GF-D8 (cell line): Measurements from ENCODE around the gene DCPS.
A peak's percentile ranks its signal among the peaks of the same experiment; 100 is the strongest.
"Not testable (repeated sequence)": the region's sequence is repeated elsewhere in the genome, so short reads cannot be mapped to it uniquely, and the experiment has no call there.

ENCODE experiments used
- DNase-seq: peaks from one replicate; lab custom pipeline; 2025; lab: John Stamatoyannopoulos, UW

The DCPS gene

DNA sequence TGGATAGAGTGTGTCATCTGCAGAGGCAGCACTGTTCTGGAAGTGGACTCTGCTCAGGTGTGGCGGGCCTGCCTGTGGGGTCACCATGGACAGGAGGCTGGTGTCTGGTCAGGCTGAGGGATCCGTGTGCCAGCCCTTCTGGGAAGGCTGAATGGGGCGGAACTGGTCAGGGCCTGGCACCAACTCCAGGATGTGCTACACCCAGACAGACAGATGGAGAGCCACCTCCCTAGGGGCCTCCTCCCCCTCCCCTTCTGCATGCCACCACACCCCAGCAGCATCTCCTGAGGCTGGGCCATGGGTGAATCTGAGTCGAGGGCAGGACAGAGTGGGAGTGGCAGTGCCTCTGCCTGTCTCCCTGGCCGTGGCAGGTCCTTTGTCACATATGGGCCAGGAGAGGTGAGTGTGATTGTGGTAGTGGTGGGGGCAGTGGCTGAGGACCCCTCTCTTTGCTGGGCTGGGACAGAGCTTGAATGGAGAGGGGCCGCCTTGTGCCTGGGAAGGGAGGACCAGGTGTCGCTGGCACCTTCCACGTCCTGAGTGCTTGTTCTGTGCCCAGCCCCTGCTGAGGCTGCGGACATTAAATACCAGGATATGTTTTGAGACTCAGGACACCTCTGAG, 80.7 kb downstream of the DCPS start:
- DNase-seq = no peak

DNA sequence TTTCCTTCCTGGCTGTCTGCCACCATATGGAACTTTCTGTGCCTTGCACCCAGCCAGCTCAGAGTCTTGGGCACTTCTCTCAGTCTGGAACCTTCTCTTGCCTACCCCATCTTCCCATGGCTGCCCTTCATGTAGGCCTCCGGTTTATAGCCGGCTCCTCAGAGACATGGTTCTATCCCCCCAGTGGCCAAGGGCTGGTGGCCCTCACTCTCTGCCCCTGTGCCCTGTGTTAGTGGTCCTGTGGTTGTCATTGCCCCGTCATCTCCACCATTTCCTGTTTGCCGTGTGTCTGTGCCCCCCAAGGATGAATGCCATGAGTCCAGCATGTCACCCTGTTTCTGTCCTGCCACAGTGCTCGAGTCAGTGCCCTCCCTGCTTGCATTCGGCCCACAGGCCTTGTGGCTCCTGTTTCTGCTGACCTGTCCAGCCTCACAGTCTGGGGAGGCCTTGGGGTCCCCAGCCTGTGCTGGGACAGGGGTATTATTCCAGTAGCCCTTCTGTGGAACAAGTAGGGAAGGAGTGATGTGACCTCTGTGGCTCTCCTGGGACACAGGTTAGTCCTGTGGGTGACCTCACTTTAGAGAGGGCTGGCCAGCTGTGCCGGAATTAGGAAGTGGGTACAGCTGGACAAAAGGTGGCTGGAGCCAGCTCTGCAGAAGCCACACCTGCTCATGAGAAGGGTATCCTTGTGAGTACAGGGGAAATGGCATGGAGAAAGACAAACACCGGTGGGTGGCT, 82.3 kb downstream of the DCPS start:
- DNase-seq = no peak

- peak; percentile 99 for DNase-seq
Measured at GRCh38 chr11:126386729-126387071, 82.8 kb downstream of the DCPS start.

DNA sequence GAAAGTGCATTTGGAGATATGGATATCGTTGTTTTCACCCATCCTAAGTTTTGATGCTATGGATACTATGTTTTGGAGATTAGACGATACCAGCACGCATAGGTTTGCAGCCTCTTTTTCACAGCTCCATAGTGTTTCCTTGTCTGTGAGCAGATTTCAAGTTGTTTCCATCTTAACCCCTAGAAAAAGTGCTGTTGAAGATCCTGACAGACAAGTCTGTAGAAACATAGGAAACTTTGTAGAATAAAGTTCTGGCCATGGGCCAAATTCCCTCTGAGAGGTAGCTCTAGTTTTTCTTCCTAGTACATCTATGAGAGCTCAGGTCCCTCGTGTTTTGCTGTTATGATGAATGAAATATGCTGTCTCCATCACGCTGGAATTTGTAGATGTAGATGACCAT, 84.0 kb downstream of the DCPS start:
- DNase-seq = no peak

GRCh38 chr11:126390272-126390867, 86.5 kb downstream of the DCPS start:
- no peak for DNase-seq

GRCh38 chr11:126391286-126391954, 87.6 kb downstream of the DCPS start:
- DNase-seq = peak; percentile 86

DNA sequence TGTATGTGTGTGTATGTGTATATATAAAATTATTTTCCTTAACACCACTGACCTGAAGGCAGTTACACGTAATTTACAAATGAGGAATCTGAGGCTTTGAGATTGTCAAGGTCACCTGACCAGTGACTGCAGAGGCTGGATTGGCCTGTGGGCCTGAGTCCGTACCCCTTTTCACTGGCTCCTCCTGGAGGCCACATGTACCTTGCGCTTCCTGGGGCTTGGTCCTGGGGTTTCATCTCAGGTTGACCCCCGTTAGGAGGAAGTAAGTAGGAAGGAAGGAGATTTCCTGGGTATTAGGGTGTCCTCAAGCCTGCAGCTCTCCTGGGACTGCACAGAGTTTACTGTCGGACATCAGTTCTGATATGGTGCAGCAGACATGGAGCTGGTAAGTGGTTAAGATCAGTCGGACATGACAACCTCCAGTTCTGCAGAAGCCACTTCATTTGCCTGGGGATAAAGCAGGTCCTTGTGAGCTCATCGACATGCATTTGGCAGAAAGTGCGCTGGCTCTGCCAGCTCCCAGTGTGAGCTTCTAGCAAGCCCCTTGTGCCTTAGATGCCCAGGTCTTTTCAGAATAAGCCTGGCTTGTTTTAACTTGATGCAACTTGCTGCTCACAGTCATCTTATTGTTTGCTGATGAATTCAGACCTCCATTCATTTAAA, 88.2 kb downstream of the DCPS start:
- peak; percentile 100 for DNase-seq

- peak; percentile 100 for DNase-seq
Measured at GRCh38 chr11:126392633-126393013, 88.8 kb downstream of the DCPS start.

DNA sequence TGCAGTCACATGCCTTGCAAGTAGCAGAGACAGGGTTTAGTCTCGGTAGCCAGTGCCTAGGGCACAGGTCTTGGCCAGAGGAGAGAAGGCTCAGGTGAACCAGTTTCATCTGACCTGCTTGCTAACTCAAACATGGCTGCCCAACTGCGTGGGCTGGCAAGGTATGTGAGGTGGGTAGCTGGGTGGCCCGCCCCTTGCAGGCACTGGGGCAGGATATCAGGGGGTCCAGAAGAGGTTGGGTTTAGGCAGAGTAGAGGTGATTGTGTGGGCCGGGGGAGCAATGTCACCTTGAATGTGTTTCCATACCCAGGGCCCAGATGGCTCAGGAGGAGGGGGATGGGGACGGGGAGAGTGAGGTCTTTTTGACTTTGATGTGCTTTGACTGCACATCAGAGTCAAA, 89.3 kb downstream of the DCPS start:
- DNase-seq = no peak

DNA sequence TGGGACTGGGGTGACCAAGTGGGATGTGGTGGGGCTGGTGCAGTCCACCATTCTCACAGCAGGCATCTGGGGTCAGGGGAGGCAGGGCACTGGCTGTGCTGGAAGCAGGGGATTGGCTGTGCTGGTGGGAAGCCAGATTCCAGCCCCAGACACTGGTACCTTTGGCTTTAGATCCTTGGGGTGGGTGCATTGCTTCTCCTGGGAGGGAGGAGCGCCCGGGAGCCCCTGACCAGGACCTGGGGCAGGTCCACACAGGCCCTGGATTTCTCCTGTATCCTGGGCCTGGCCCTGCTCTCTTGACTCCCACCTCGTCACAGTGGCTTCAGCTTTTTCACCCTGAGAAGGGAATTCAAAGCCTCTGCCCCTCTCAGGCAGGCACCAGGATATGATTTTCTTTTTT, 90.2 kb downstream of the DCPS start:
- no peak for DNase-seq

- DNase-seq = not testable (repeated sequence)
Measured at GRCh38 chr11:126394634-126395072, 90.8 kb downstream of the DCPS start.
